ENCODE results near the gene STK32C.

STK32C gene

DNA sequence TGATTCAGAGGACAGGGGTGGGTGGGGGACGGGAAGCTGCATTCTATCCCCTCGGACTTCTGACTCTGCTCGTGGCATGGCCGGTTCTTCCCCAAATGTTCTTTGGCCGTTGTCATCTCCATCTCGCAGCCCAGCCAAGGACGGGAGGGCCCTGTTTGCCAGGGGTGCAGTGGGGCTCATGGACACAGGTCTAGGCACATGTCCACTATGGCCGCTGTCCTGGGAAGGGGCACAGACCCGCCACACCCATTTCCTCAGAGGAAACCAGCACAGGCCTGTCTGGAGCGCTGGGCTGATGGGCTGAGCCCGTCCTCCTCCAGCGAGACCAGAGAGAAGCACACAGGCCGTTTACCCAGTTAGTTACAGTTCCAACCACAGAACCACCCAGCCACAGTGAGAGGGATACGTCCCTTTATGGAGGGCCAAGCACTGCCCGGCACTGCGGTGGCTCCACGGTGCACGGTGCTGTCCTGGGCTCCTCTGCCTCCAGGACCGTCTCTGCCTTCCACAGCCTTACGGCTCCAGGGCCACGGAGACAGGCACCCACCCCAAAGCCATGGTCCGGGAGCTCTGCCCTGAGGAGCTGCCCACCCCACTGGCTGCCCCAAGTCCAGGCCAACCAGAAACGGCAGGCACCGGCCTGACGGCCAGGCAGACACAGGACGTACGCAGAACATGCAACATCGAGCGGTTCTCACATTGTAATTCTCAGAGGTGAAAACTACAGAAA, 100.8 kb downstream of the STK32C start:
- DNase-seq = no peak

DNA sequence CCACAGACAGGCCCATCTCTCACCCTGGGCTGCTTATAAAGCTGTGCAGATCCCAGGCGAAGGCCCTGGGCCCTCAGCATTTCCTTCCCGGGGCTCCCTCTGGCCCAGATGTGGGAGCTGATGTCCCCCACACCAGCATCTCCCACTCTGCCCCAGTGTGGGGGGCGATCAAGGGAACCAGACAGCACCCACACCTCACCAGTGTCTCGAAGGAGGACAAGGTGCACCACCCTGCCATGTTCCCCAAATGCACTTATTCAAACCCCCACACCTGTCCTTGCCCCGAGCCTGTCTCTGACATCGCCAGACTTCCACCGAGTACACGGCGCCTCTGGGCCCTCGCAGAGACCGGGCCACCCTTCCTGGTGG, 101.4 kb downstream of the STK32C start:
- no peak for DNase-seq

GRCh38 chr10:132205650-132206376, 101.9 kb downstream of the STK32C start:
- no peak for DNase-seq

GRCh38 chr10:132204781-132205473, 102.8 kb downstream of the STK32C start:
- DNase-seq = no peak

DNA sequence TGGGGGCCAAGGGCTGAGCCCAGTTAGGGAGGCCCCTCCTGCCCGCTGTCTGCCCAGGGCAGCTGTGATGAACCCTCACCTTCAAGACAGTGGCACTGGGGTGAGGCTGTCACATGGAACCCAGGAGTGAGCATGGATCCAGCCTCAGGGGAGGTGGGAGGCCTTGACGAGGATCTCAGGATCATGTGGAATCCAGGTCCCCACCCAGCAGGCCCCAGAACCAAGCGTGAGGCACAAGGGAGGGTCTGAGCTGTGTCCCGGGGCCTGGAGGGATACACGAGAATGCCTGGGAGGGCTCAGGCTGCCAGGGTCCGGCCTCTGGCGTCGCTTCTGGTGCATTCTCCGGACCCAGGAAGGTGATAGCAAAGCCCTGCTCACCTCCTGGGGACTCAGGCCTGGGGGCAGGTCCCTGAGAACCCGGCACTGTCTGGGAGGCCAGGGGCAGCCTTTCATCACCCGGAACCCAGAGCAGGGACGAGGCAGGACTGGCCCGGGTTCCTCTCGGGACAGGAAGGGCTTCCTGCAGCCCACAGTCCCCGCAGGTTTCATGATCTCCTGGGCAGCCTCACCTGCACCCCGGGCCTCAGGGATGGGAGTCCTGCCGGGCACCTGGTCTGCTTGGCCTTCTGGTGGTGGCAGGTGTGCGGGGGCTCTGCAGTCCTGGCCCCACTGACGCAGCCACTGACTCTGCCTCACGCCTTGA, 103.5 kb downstream of the STK32C start:
- no peak for DNase-seq

GRCh38 chr10:132203256-132204077, 104.3 kb downstream of the STK32C start:
- no peak for DNase-seq

GRCh38 chr10:132202070-132202970, 105.4 kb downstream of the STK32C start:
- no peak for DNase-seq

- DNase-seq = no peak
Measured at GRCh38 chr10:132201111-132201969, 106.4 kb downstream of the STK32C start.

DNA sequence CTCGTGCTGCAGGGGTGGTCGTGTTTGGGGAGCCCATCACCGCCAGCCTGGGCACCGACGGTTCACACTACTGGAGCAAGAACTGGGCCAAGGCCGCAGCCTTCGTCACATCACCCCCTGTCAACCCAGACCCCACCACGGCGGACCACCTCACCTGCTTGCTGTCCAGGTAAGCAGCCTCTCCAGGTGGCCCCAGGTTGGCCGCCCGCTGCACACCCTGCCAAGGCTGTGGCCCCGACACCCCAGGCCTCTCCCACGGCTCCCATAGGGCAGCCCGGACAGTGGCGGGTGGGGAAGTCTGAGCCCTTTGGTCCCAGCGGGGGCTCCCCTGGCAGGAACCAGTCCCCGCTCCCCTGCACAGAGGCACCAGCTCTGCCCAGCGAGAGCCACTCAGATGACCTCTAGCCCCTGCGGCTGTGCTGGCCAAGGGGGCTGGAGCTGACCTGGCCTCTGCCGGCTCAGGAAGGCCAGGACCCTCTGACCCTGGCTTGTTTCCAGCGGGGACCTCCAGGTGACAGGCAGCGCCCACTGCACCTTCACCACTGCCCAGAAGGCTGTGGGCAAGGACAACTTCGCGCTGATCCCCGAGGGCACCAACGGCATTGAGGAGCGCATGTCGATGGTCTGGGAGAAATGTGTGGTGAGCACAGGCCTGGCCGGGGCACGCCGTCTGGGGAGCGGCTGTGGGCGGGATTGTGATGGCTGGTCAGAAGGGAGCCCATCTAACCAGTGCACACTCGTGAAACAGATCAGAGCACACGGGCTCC, 107.2 kb downstream of the STK32C start:
- no peak for DNase-seq

- DNase-seq = no peak
Measured at GRCh38 chr10:132199854-132200311, 107.9 kb downstream of the STK32C start.

DNA sequence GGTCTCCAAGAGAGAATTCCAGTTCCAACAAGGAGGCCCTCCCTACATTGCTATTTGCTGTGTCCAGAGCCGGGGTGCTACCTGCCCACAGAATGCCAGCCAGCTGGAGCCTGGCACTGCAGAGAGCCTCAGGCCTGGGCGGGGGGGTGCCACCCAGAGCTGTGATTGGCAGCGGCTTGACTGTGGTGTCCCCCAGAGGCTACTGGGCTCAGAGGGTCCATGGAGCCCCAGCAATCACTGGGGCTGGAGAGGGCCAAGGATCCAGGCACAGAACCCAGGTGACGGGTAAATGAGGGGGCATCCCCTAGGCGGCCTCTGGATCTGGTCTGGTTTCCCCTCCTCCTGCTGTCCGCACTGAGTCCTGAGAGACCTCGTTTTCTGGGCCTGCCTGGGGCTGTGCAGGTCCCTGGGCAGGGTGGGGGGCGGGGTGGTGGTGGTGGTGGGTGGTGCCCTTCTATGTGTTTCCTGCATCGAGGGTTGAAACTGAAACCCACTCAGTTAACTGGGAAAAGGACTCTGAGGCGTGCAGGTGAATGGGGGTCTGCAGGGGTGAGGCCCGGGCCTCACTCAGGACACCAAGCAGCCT, 108.4 kb downstream of the STK32C start:
- no peak for DNase-seq

GRCh38 chr10:132198381-132199181, 109.2 kb downstream of the STK32C start:
- DNase-seq = no peak

DNA sequence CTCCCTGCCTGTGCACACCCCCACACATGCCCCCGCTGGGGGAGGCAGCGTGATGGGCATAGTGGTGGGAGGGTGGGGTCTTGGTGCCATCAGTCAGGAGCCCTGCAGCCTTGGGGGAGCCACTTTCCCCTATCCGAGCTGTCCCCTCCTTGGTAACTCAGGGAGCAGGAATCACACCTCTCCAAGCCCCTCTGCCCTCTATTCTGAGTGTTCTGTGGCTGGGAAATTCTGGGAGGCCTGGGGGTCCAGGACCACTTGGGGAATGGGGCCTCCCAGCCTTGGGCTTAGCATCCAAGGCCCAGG, 109.7 kb downstream of the STK32C start:
- DNase-seq = no peak

GRCh38 chr10:132197271-132198067, 110.3 kb downstream of the STK32C start:
- no peak for DNase-seq

- DNase-seq = no peak
Measured at GRCh38 chr10:132196178-132197113, 111.3 kb downstream of the STK32C start.

GRCh38 chr10:132195366-132196075, 112.2 kb downstream of the STK32C start:
- DNase-seq = no peak
